Endothelial cell of umbilical vein (primary cell): ENCODE data around the gene STK32C. TPM values are rescaled to one million over a fixed set of nuclear protein-coding genes. Genes with fewer than 3 reads are reported as not detected.

Experiments used
- Bru-seq: library from RNA; stranded (reverse); fragments of 400-500 nt; gene quantifications from one replicate; lab custom pipeline; 2021; lab: Mats Ljungman, UMichigan
- BruChase-seq, 2 experiments: library from RNA; stranded (reverse); fragments of 400-500 nt; gene quantifications; one replicate each; lab custom pipeline; 2021; lab: Mats Ljungman, UMichigan
- BruUV-seq: library from RNA; stranded (reverse); fragments of 400-500 nt; replicated peaks from 2 replicates; lab custom pipeline; 2021; lab: Mats Ljungman, UMichigan
- CTCF ChIA-PET: fragments of 300-600, 350-600 bp; sonication (Branson Sonifier 250); formaldehyde crosslinking; loops from one replicate; lab custom pipeline; 2021; ENCODE audit warnings: antibody characterized with exemption, inconsistent platforms; lab: Charles Lee
- POLR2A ChIA-PET: fragments of 300-600, 350-600 bp; sonication (Branson Sonifier 250); formaldehyde crosslinking; loops from one replicate; lab custom pipeline; 2021; ENCODE audit warnings: antibody characterized with exemption, inconsistent platforms; lab: Charles Lee
- DNase-seq: peaks from one replicate; pipeline ENCODE4 v3.0.0-alpha.2; 2011; ENCODE audit warnings: low read depth, low spot score
- FAIRE-seq: peaks from 2 replicates; lab custom pipeline; 2011; peaks lifted over from hg19 to GRCh38; lab: Jason Lieb, UNC
- H2AFZ ChIP-seq: 2 replicates; pipeline ENCODE4 v1.6.0; 2012; ENCODE audit warnings: low read depth, low read length, control low read depth, inconsistent platforms
- H3K27ac ChIP-seq: 2 replicates; pipeline ENCODE4 v1.5.1; 2011; ENCODE audit warnings: low read depth, mild to moderate bottlenecking, control low read depth, low read length, moderate library complexity; ENCODE audit not compliant: insufficient read depth
- H3K27me3 ChIP-seq, 2 experiments: 2 replicates each; pipeline versions ENCODE4 v1.6.0 to v1.6.1; 2011; ENCODE audit warnings: low read length in 2 of 2, mixed read lengths in 1 of 2; ENCODE audit not compliant: control insufficient read depth in 2 of 2, insufficient read depth in 2 of 2
- H3K36me3 ChIP-seq, 2 experiments: 2 replicates in 1 of 2; 3 replicates in 1 of 2; pipeline ENCODE4 v1.5.1; 2011; ENCODE audit warnings: low read length in 2 of 2, mild to moderate bottlenecking in 1 of 2, moderate library complexity in 1 of 2; ENCODE audit not compliant: control insufficient read depth in 2 of 2, insufficient read depth in 2 of 2; ENCODE audit errors: extremely low read depth in 1 of 2
- H3K4me1 ChIP-seq: 3 replicates; pipeline ENCODE4 v1.5.1; 2011; ENCODE audit warnings: mild to moderate bottlenecking, low read length; ENCODE audit not compliant: control insufficient read depth, insufficient read depth; ENCODE audit errors: extremely low read depth
- H3K4me2 ChIP-seq: 2 replicates; pipeline ENCODE4 v1.6.1; 2011; ENCODE audit warnings: low read length, control low read depth, mixed read lengths; ENCODE audit not compliant: insufficient read depth
- H3K4me3 ChIP-seq, 3 experiments: fragments of 200-600 bp in 1 of 3; sonication (generic), shearing (Covaris generic) in 1 of 3; replicated peaks in 1 of 3; 2 replicates each; pipeline ENCODE4 v1.5.1; 2011 to 2016; ENCODE audit warnings: control low read depth in 3 of 3, low read length in 3 of 3, mild to moderate bottlenecking in 2 of 3, inconsistent platforms in 1 of 3, low read depth in 1 of 3, moderate library complexity in 1 of 3; ENCODE audit not compliant: insufficient read depth in 1 of 3
- H3K79me2 ChIP-seq: 2 replicates; pipeline ENCODE4 v1.6.0; 2012; ENCODE audit warnings: low read length, inconsistent platforms; ENCODE audit not compliant: control insufficient read depth, insufficient read depth
- H3K9ac ChIP-seq: replicated peaks from 2 replicates; pipeline ENCODE3; 2011; ENCODE audit warnings: low read length, control low read depth; ENCODE audit not compliant: insufficient read depth; ENCODE audit errors: extremely low read depth
- H3K9me1 ChIP-seq: replicated peaks from 3 replicates; pipeline ENCODE4 v1.6.0; 2011; ENCODE audit warnings: mild to moderate bottlenecking, low read length; ENCODE audit not compliant: control insufficient read depth, insufficient read depth; ENCODE audit errors: extremely low read depth
- H3K9me3 ChIP-seq: replicated peaks from 2 replicates; pipeline ENCODE4 v1.5.1; 2012; ENCODE audit warnings: low read length, inconsistent platforms; ENCODE audit not compliant: control insufficient read depth, insufficient read depth
- H4K20me1 ChIP-seq: replicated peaks from 2 replicates; pipeline ENCODE3; 2011; ENCODE audit warnings: mild to moderate bottlenecking, low read length; ENCODE audit not compliant: control insufficient read depth, insufficient read depth; ENCODE audit errors: extremely low read depth
- GATA2 ChIP-seq: IDR thresholded peaks from 2 replicates; pipeline ENCODE4 v1.7.0; 2011; ENCODE audit warnings: low read depth, mild to moderate bottlenecking, moderate library complexity, mixed read lengths, low read length; ENCODE audit not compliant: insufficient read length, insufficient read depth
- POLR2AphosphoS5 ChIP-seq: IDR thresholded peaks from 2 replicates; pipeline ENCODE4 v1.6.1; 2012; ENCODE audit warnings: low read depth, mild to moderate bottlenecking, control low read depth, low read length, moderate library complexity; ENCODE audit not compliant: insufficient read depth
- dilution Hi-C: fragments of 300-500 bp; cut with MboI; formaldehyde crosslinking; loops from one replicate; pipeline ENCODE4 v1.15.0; 2019; ENCODE audit warnings: low sequenced_read_pairs; ENCODE audit not compliant: extremely low pct_ligation_motif_present
- intact Hi-C: fragments of 100-400 bp; cut with micrococcal nuclease; formaldehyde crosslinking; loops from one replicate; pipeline ENCODE4 v1.10.0; 2022
- long read RNA-seq: library from polyadenylated mRNA; stranded (forward); transcript quantifications from one replicate; pipeline ENCODE4 v2.0.0, GENCODE V29; 2021
- polyA minus RNA-seq, 3 experiments: library from RNA; depleted of rRNA, polyadenylated mRNA; stranded (reverse); fragments of >200 nt; gene quantifications; 1 replicate in 1 of 3; 2 replicates in 2 of 3; pipeline ENCODE4 v1.2.3, GENCODE V29; 2011
- polyA plus RNA-seq, 4 experiments: library from polyadenylated mRNA; depleted of rRNA in 3 of 4; stranded (reverse) in 3 of 4; unstranded in 1 of 4; fragments of >200 nt; gene quantifications; 2 replicates each; pipeline versions ENCODE4 v1.2.1 to v1.2.3, GENCODE V29; 2011 to 2012; ENCODE audit warnings: missing spikeins in 1 of 4
- total RNA-seq: library from RNA; stranded (reverse); gene quantifications from 2 replicates; pipeline ENCODE4 v1.2.3, GENCODE V29; 2021

STK32C gene
- 9.5 and 14.1 TPM in 2 replicates for total RNA-seq
- polyA plus RNA-seq = 4.4 and 5.4 TPM in 2 replicates
- polyA plus RNA-seq (2011; cell fraction: cytosol; rRNA removed) = 7.6 and 7.8 TPM in 2 replicates
- polyA plus RNA-seq (2011; cell fraction: nucleus; rRNA removed) = 4.3 and 4.5 TPM in 2 replicates
- 9.2 and 17.9 TPM in 2 replicates for polyA plus RNA-seq (2012)
- polyA minus RNA-seq = 3.7 and 4.2 TPM in 2 replicates
- 21.6 TPM for polyA minus RNA-seq (2011; cell fraction: cytosol; rRNA and poly(A)+ RNA removed)
- 0.67 and 1.1 TPM in 2 replicates for polyA minus RNA-seq (2011; cell fraction: nucleus; rRNA and poly(A)+ RNA removed)
- percentile 37 among the genes with signal in this experiment for Bru-seq, nascent RNA
- BruChase-seq, experiment 1, labeled RNA remaining after a 6-hour chase = percentile 40 among the genes with signal in this experiment
- percentile 35 among the genes with signal in this experiment for BruChase-seq, experiment 2, labeled RNA remaining after a 2-hour chase
- long read RNA-seq, transcript STK32C-202 (2 exons, 733 nt) = major isoform, 12 of 54 reads
- long read RNA-seq, partial matches to known transcripts = 34 of 54 reads
- long read RNA-seq, other reads (novel, unspliced or antisense) = 7 of 54 reads

DNA sequence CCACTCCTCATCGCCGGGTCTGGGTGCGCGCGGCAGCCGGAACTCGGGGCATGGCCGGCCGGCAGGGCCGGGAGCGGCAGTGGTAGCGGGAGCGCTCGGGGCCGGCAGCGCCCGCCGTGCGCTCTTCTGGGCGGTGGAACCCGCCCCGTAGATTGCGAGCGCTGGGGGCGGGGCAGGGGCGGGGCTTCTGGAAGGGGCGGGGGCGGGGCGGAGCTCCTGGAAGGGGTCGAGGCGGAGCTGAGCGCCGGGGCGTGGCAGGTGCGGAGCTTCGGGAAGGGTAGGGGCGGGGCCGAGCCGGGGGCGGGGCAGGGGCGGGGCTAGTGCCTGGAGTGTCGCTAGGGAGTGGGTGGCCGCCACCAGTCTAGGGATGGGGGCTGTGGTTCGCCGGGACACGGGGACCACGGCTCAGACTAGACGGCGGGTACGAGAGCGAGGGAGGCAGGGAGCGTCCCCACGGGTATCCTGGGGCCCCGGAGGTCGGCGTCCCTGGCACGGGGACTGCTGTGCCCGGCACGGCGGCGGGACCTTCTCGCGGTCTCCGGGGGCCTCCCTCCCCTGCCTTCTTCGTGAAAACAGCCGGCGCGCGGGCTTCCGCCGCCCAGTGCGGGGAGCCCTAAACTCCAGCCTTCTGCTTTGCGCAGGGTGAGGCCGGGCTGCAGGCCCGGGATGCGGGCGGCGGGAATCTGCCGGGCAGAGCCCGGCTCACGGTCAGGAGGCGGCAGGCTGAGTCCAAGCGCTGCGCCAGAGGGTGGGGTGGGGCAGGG lies at the start of gene STK32C:
Gene STK32C, minus strand, starts transcription at position 128 of the 764 bp plus-strand sequence. Its CDS starts 117 bp downstream, at position 11.
- peaks cover 4 to 11% of the 10 kb centered on the region in 2 experiments for H3K27me3 ChIP-seq
- H4K20me1 ChIP-seq = no peaks in the 10 kb centered on the region
- no peaks in the 10 kb centered on the region for H3K9me1 ChIP-seq
- peak within 1 kb of the TSS; percentile 29 to 56 (median 49) for H3K4me3 ChIP-seq
- ChIA-PET CTCF (interaction anchor here (0.7 to 0.9 kb wide), 3 partner anchors 9 to 52 kb away, joined by 3 to 6 read pairs (median 4); no protein-coding TSS in a partner anchor), POLR2A (interaction anchor here (0.6 kb wide), 3 partner anchors 10 to 27 kb away, joined by 3 to 4 read pairs (median 4); no protein-coding TSS in a partner anchor)
- BruUV-seq = no TSS peak
- H2AFZ ChIP-seq = peak within 1 kb of the TSS; percentile 96
- no peak for TF ChIP-seq GATA2
- TF ChIP-seq POLR2AphosphoS5 = peak; percentile 17
- no peak within 1 kb of the TSS for H3K27ac ChIP-seq
- no peak within 1 kb of the TSS for H3K9ac ChIP-seq
- no peaks in the 10 kb centered on the region for H3K9me3 ChIP-seq
- no peaks in the 10 kb centered on the region for H3K4me1 ChIP-seq
- H3K4me2 ChIP-seq = peak within 1 kb of the TSS; percentile 65
- no peaks in the 10 kb centered on the region for H3K79me2 ChIP-seq
- intact Hi-C loops = loop anchor here (1.0 kb wide), 1 partner anchor 23 kb away; no protein-coding TSS in a partner anchor
- dilution Hi-C loops = no loop called here
- no peaks in the 10 kb centered on the region for H3K36me3 ChIP-seq
- FAIRE-seq (peak; percentile 24), DNase-seq (peak; percentile 72)
